ENCODE measurements around the gene STPG2. TPM values are rescaled to one million over a fixed set of nuclear protein-coding genes. Genes with fewer than 3 reads are reported as not detected.

STPG2 gene
- total RNA-seq, 1 experiment from 2014 or later = 0.61 TPM

DNA sequence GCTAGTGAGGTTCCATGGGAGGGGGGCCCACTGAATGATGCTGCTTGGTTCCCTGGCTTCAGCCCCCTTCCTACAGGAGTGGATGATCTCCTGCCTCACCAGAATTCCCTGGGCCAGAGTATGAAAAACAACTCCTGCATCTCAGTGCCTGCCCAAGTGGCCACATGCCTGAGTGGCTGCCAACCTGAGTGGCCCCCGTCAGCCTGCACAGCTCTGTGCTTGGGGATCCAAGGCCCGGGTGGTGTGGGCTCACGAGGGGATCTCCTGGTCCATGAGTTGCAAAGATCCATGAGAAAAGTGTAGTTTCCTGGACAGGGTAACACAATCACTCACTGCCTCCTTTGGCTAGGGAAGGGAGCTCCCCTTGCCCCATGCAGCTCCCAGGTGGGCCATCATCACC lies 17.1 kb downstream of the STPG2 start:
- peaks cover 4% of the 10 kb centered on the region for H3K9me3 Mint-ChIP-seq (ENCODE audit: unreplicated experiment)
- POLR2A ChIA-PET = no interaction called here
- no peak for DNase-seq (ENCODE audit: unreplicated experiment)
- no peaks in the 10 kb centered on the region for H3K36me3 Mint-ChIP-seq (ENCODE audit: insufficient read depth, unreplicated experiment)
- no peaks in the 10 kb centered on the region for H3K27me3 Mint-ChIP-seq (ENCODE audit: insufficient read depth, unreplicated experiment)
- no peak overlapping the region for H3K4me3 Mint-ChIP-seq (ENCODE audit: unreplicated experiment)
- H3K27ac Mint-ChIP-seq (ENCODE audit: low read depth, unreplicated experiment) = no peak overlapping the region
- TF ChIP-seq, protein P1, sequence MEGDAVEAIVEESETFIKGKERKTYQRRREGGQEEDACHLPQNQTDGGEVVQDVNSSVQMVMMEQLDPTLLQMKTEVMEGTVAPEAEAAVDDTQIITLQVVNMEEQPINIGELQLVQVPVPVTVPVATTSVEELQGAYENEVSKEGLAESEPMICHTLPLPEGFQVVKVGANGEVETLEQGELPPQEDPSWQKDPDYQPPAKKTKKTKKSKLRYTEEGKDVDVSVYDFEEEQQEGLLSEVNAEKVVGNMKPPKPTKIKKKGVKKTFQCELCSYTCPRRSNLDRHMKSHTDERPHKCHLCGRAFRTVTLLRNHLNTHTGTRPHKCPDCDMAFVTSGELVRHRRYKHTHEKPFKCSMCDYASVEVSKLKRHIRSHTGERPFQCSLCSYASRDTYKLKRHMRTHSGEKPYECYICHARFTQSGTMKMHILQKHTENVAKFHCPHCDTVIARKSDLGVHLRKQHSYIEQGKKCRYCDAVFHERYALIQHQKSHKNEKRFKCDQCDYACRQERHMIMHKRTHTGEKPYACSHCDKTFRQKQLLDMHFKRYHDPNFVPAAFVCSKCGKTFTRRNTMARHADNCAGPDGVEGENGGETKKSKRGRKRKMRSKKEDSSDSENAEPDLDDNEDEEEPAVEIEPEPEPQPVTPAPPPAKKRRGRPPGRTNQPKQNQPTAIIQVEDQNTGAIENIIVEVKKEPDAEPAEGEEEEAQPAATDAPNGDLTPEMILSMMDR (IDR thresholded peaks at IDR 0.05; ENCODE audit: unreplicated experiment) = no peak
- CTCF ChIA-PET = no interaction called here
- H3K4me1 Mint-ChIP-seq (ENCODE audit: insufficient read depth, unreplicated experiment) = no peaks in the 10 kb centered on the region
- no TSS peak for BruUV-seq (replicated peaks)
- intact Hi-C loops (cut with micrococcal nuclease) = no loop called here

DNA sequence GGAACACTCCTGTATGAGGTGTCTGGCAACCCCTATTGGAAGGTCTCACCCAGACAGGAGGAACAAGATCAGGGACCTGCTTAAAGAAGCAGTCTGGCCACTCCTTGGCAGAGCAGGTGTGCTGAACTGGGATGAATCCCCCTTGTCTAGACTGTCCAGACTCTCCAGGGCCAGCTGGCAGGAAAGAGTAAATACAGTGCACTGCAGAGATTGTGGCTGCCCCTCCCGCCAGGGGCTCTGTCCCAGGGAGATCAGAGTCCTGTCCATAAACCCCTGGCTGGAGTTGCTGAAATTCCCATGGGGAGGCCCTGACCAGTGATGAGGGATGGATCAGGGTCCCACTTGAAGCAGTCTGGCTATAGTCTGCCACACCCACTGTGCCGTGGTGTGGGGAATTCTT lies 17.7 kb downstream of the STPG2 start:
- no TSS peak for BruUV-seq (replicated peaks)
- no peaks in the 10 kb centered on the region for H3K4me1 Mint-ChIP-seq (ENCODE audit: insufficient read depth, unreplicated experiment)
- intact Hi-C loops (cut with micrococcal nuclease) = no loop called here
- POLR2A ChIA-PET = no interaction called here
- H3K27me3 Mint-ChIP-seq (ENCODE audit: insufficient read depth, unreplicated experiment) = no peaks in the 10 kb centered on the region
- peaks cover 4% of the 10 kb centered on the region for H3K9me3 Mint-ChIP-seq (ENCODE audit: unreplicated experiment)
- CTCF ChIA-PET = no interaction called here
- no peak overlapping the region for H3K4me3 Mint-ChIP-seq (ENCODE audit: unreplicated experiment)
- TF ChIP-seq, protein P1 (IDR thresholded peaks at IDR 0.05; ENCODE audit: unreplicated experiment) = no peak
- DNase-seq (ENCODE audit: unreplicated experiment) = no peak
- H3K36me3 Mint-ChIP-seq (ENCODE audit: insufficient read depth, unreplicated experiment) = no peaks in the 10 kb centered on the region
- no peak overlapping the region for H3K27ac Mint-ChIP-seq (ENCODE audit: low read depth, unreplicated experiment)

DNA sequence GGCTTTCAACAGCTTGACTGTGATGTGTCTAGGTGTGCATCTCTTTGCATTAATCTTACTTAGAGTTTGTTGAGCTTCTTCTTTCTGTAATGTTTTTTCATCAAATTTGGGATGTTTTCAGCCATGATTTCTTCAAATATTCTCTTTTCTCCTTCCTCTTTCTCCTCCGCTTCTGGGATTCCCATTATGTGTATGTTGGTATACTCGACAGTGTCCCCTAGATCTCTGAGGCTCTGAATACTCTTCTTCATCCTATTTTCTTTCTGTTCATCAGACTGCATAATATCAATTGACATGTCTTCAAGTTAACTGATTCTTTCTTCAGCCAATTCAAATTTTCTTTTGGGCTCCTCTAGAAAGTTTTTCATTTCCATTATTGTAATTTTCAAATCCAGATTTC lies 25.9 kb downstream of the STPG2 start:
- no peaks in the 10 kb centered on the region for H3K4me1 Mint-ChIP-seq (ENCODE audit: insufficient read depth, unreplicated experiment)
- TF ChIP-seq, protein P1 (IDR thresholded peaks at IDR 0.05; ENCODE audit: unreplicated experiment) = no peak
- no peaks in the 10 kb centered on the region for H3K27me3 Mint-ChIP-seq (ENCODE audit: insufficient read depth, unreplicated experiment)
- H3K4me3 Mint-ChIP-seq (ENCODE audit: unreplicated experiment) = no peak overlapping the region
- H3K27ac Mint-ChIP-seq (ENCODE audit: low read depth, unreplicated experiment) = no peak overlapping the region
- no peaks in the 10 kb centered on the region for H3K36me3 Mint-ChIP-seq (ENCODE audit: insufficient read depth, unreplicated experiment)
- POLR2A ChIA-PET = no interaction called here
- BruUV-seq (replicated peaks) = no TSS peak
- H3K9me3 Mint-ChIP-seq (ENCODE audit: unreplicated experiment) = peaks cover 8% of the 10 kb centered on the region
- no peak for DNase-seq (ENCODE audit: unreplicated experiment)
- intact Hi-C loops (cut with micrococcal nuclease) = no loop called here
- CTCF ChIA-PET = no interaction called here

DNA sequence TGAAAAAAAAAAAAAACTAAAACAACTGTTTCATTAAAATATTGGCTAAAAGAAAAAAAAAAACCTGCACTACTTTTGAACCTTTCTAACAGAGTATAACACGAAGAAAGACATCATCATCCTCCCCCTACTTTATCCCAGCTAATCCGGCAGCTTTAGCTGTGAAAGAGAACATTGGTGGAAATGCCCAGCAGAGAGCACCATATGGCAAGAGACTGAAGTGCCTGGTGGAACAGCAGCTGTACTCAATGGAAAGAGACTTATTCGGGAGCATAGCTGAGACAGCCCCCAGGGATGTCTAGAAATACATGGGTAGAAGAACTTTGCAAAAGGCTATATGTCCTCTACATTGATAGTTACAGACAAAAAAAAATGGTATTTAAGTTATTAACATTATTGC lies 30.3 kb downstream of the STPG2 start:
- H3K36me3 Mint-ChIP-seq (ENCODE audit: insufficient read depth, unreplicated experiment) = no peaks in the 10 kb centered on the region
- TF ChIP-seq, protein P1 (IDR thresholded peaks at IDR 0.05; ENCODE audit: unreplicated experiment) = peak; percentile 6
- peaks cover 8% of the 10 kb centered on the region for H3K9me3 Mint-ChIP-seq (ENCODE audit: unreplicated experiment)
- no peak overlapping the region for H3K27ac Mint-ChIP-seq (ENCODE audit: low read depth, unreplicated experiment)
- POLR2A ChIA-PET = interaction anchor here (0.6 to 0.7 kb wide), 2 partner anchors 15 to 30 kb away, joined by 3 read pairs; partner anchors contain the start of gene STPG2
- H3K4me1 Mint-ChIP-seq (ENCODE audit: insufficient read depth, unreplicated experiment) = no peaks in the 10 kb centered on the region
- intact Hi-C loops (cut with micrococcal nuclease) = no loop called here
- no peak overlapping the region for H3K4me3 Mint-ChIP-seq (ENCODE audit: unreplicated experiment)
- BruUV-seq (replicated peaks) = no TSS peak
- DNase-seq (ENCODE audit: unreplicated experiment) = peak; percentile 38
- H3K27me3 Mint-ChIP-seq (ENCODE audit: insufficient read depth, unreplicated experiment) = no peaks in the 10 kb centered on the region
- CTCF ChIA-PET = interaction anchor here (0.6 to 1.2 kb wide), 6 partner anchors 20 to 364 kb away, joined by 3 to 4 read pairs (median 3); no protein-coding TSS in a partner anchor
